Activated CD8-positive, alpha-beta T cell treated with anti-CD3 and anti-CD28 coated beads for 36 hours (primary cell): ENCODE measurements around the gene C2orf92. TPM values are rescaled to one million over a fixed set of nuclear protein-coding genes. Genes with fewer than 3 reads are reported as not detected.

Experiments used
- ATAC-seq: fragments of 200-7000 bp; cut with Tn5 transposase; one replicate; pipeline ENCODE4 v1.10.0; 2021; ENCODE audit warnings: mild to moderate bottlenecking, moderate library complexity
- CTCF ChIA-PET: fragments of 350-600 bp; sonication (Branson Sonifier 250); formaldehyde crosslinking; loops from one replicate; lab custom pipeline; 2021; ENCODE audit warnings: antibody characterized with exemption; lab: Charles Lee
- POLR2A ChIA-PET: fragments of 350-600 bp; sonication (Branson Sonifier 250); formaldehyde crosslinking; loops from one replicate; lab custom pipeline; 2021; ENCODE audit warnings: antibody characterized with exemption; lab: Charles Lee
- DNase-seq: peaks from one replicate; pipeline ENCODE4 v3.0.0-alpha.2; 2020
- H3K27ac Mint-ChIP-seq: one replicate; pipeline ENCODE4 v1.8.0; 2021; ENCODE audit warnings: mild to moderate bottlenecking, mixed read lengths
- H3K27me3 Mint-ChIP-seq: one replicate; pipeline ENCODE4 v1.8.0; 2021; ENCODE audit warnings: mixed read lengths
- H3K36me3 Mint-ChIP-seq: one replicate; pipeline ENCODE4 v1.8.0; 2021; ENCODE audit warnings: low read depth, mixed read lengths
- H3K4me1 Mint-ChIP-seq: one replicate; pipeline ENCODE4 v1.8.0; 2021; ENCODE audit warnings: low read depth, mixed read lengths
- H3K4me3 Mint-ChIP-seq: one replicate; pipeline ENCODE4 v1.8.0; 2021; ENCODE audit warnings: mild to moderate bottlenecking, moderate library complexity, mixed read lengths
- H3K9me3 Mint-ChIP-seq: one replicate; pipeline ENCODE4 v1.8.0; 2021; ENCODE audit warnings: mixed read lengths
- intact Hi-C: fragments of 100-400 bp; cut with micrococcal nuclease; formaldehyde crosslinking; loops from one replicate; pipeline ENCODE4 v1.10.0; 2022
- total RNA-seq, 2 experiments: library from RNA; stranded (reverse); gene quantifications; one replicate each; pipeline ENCODE4 v1.2.3, GENCODE V29; 2021
- TF ChIP-seq, protein P1 (sequence below): fragments of 200-600 bp; IDR thresholded peaks from one replicate; pipeline ENCODE4 v1.8.0; 2022; ENCODE audit warnings: antibody characterized with exemption, mild to moderate bottlenecking

Gene C2orf92
- total RNA-seq, 2 experiments from 2014 or later: 6.8 to 11.7 TPM

DNA sequence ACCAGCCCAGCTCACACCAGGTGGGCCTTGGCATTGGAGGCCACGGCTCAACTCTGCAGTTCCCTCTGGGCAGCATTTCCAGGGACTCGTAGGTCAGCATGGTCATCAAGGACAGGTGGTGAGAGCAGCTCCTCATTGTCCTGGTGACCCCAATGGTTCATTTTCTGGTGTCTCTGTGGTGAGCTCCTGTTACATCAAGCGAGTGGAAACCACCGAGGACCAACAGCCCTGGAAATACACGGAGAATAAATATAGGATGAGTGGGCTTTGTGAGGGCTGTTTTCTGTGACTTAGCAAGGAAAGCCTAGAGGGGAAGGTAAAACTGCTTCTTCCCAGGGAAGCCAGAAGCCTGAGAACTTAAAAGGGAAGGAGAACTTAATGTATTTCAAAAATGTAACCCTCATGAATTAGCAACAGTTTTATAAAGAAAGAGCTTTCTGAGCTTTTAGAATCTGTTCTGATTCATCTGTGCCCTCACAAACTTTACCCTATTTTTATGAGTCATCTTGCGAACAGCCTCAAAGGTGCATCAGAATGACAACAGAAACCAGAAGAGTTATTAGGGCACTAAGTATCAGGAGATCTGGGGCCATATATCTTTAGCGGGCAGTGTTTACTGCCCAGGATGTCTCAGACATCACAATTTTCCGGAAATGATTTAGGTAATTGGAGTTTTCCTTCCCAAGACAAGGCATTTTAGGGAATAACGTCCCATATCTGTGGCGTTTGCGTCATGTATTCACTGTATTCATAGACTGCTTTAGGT lies 18.7 kb downstream of the C2orf92 start:
- Mint-ChIP-seq H3K27me3 (peaks cover 2% of the 10 kb centered on the region), H3K9me3 (no peaks in the 10 kb centered on the region), H3K4me3 (no peak overlapping the region), H3K27ac (peak overlapping the region; percentile 78), H3K36me3 (no peaks in the 10 kb centered on the region), H3K4me1 (peaks cover 13% of the 10 kb centered on the region)
- peak; percentile 89 for ATAC-seq
- no peak for DNase-seq
- intact Hi-C loops: no loop called here
- TF ChIP-seq, protein P1, sequence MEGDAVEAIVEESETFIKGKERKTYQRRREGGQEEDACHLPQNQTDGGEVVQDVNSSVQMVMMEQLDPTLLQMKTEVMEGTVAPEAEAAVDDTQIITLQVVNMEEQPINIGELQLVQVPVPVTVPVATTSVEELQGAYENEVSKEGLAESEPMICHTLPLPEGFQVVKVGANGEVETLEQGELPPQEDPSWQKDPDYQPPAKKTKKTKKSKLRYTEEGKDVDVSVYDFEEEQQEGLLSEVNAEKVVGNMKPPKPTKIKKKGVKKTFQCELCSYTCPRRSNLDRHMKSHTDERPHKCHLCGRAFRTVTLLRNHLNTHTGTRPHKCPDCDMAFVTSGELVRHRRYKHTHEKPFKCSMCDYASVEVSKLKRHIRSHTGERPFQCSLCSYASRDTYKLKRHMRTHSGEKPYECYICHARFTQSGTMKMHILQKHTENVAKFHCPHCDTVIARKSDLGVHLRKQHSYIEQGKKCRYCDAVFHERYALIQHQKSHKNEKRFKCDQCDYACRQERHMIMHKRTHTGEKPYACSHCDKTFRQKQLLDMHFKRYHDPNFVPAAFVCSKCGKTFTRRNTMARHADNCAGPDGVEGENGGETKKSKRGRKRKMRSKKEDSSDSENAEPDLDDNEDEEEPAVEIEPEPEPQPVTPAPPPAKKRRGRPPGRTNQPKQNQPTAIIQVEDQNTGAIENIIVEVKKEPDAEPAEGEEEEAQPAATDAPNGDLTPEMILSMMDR: no peak
- ChIA-PET CTCF (interaction anchor here (1.0 to 2.9 kb wide), 5 partner anchors 9 to 98 kb away, joined by 4 to 10 read pairs (median 5); partner anchors contain the start of gene ACTR1B), POLR2A (interaction anchor here (0.8 to 2.0 kb wide), 4 partner anchors 12 to 40 kb away, joined by 3 to 7 read pairs (median 3); no protein-coding TSS in a partner anchor)

DNA sequence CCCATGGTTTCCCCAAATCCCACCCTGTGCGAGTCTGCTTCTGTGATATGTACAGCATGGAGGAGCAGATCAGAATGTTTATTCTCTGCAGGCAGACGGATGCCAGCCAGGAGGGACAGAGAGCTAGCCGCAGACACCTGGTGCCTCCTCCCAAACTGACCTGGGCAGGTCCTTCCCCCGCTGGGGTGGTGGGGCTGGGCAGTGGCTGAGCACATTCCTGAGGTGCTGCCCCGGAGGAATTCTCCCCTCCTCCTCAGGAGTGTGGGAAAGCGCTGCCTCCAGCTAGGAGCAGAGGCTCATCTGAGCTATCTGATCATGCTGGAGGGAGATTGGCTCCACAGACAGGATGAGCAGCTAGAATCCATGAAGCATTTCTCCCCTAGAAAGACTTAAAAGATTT lies 21.7 kb downstream of the C2orf92 start:
- intact Hi-C loops: no loop called here
- POLR2A ChIA-PET: no interaction called here

DNA sequence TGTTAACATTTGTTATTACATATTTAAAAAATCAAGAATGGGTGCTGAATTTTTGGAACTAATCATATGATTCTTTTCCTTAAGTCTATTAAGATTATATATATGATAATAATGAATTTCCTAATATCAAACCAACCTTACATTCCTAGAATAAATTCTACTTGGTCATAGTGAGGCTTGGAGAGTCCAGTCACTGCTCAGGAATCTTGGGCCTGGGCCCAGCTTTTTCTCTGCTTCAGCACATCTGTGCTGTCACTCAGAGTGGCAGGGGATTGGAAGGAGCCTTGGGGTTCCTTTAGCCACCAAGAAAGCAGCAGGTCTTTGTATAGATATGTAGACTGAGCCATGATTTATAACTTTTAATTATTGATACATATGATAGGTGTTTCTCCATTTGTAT lies 24.0 kb downstream of the C2orf92 start:
- POLR2A ChIA-PET: no interaction called here
- no peaks in the 10 kb centered on the region for H3K36me3 Mint-ChIP-seq

More for the DNA sequence above, 21.7 kb downstream of the C2orf92 start:
- Mint-ChIP-seq H3K36me3 (no peaks in the 10 kb centered on the region), H3K4me3 (no peak overlapping the region), H3K4me1 (peaks cover 13% of the 10 kb centered on the region), H3K9me3 (no peaks in the 10 kb centered on the region), H3K27me3 (peaks cover 2% of the 10 kb centered on the region), H3K27ac (no peak overlapping the region)
- TF ChIP-seq, protein P1: no peak
- CTCF ChIA-PET: interaction anchor here (0.9 to 1.2 kb wide), 4 partner anchors 9 to 100 kb away, joined by 3 to 4 read pairs (median 3); partner anchors contain the start of gene ACTR1B
- DNase-seq: no peak
- ATAC-seq: no peak

DNA sequence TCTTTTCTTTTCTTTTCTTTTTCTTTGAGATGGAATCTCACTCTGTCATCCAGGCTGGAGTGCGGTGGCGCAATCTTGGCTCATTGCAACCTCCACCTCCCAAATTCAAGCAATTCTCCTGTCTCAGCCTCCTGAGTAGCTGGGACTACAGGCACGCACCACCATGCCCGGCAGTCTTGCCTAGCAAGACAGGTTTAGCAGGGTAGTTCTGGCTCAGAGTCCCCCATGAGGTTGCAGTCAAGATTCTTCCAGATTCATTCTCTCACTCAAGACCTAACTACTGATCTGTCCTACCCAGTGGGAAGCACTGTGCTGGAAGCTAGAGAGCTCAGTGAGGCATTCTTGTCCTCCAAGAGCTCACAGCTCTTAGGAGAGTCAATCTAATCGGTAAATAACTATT lies 26.2 kb downstream of the C2orf92 start:
- peaks cover 10% of the 10 kb centered on the region for H3K4me1 Mint-ChIP-seq
- TF ChIP-seq, protein P1: no peak
- H3K27me3 Mint-ChIP-seq: peaks cover 2% of the 10 kb centered on the region
- no peak for DNase-seq
- ATAC-seq: no peak
- H3K9me3 Mint-ChIP-seq: no peaks in the 10 kb centered on the region
- ChIA-PET POLR2A (interaction anchor here (1.2 to 3.6 kb wide), 6 partner anchors 9 to 50 kb away, joined by 3 to 21 read pairs (median 4); partner anchors contain the start of genes ACTR1B, COX5B and ZAP70), CTCF (interaction anchor here (0.8 to 7.4 kb wide), 8 partner anchors 12 to 105 kb away, joined by 3 to 154 read pairs (median 20); partner anchors contain the start of genes ACTR1B, ANKRD36B, COX5B and ZAP70)
- no peaks in the 10 kb centered on the region for H3K36me3 Mint-ChIP-seq
- no peak overlapping the region for H3K27ac Mint-ChIP-seq
- H3K4me3 Mint-ChIP-seq: no peak overlapping the region
- intact Hi-C loops: no loop called here

More for the DNA sequence above, 24.0 kb downstream of the C2orf92 start:
- TF ChIP-seq, protein P1: no peak
- intact Hi-C loops: no loop called here
- no peak overlapping the region for H3K4me3 Mint-ChIP-seq
- no peak overlapping the region for H3K27ac Mint-ChIP-seq
- ATAC-seq (no peak), DNase-seq (no peak)
- no peaks in the 10 kb centered on the region for H3K9me3 Mint-ChIP-seq
- peaks cover 11% of the 10 kb centered on the region for H3K4me1 Mint-ChIP-seq
- CTCF ChIA-PET: no interaction called here
- peaks cover 2% of the 10 kb centered on the region for H3K27me3 Mint-ChIP-seq
